ENCODE measurements around the gene CCDC102B.

DNA sequence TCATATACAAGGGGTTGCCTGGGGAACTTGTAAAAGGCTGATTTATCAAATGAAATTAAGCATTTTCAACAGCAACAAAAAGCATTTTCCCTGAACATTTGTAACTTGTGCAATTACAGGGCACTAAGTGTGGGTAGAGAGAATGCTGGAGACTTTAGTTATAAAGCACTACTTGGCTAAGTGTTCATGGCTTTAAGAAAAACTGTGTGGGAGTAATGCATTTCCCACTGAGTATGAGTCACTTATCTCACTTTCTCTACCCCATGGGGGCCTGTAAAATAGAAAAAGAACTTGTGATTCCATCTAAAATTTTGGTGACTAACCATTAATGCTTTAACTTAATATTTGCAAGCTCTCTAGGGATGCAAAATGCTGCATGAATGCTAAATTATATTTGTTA, 193.4 kb downstream of the CCDC102B start:
- TF ChIP-seq, protein P1, sequence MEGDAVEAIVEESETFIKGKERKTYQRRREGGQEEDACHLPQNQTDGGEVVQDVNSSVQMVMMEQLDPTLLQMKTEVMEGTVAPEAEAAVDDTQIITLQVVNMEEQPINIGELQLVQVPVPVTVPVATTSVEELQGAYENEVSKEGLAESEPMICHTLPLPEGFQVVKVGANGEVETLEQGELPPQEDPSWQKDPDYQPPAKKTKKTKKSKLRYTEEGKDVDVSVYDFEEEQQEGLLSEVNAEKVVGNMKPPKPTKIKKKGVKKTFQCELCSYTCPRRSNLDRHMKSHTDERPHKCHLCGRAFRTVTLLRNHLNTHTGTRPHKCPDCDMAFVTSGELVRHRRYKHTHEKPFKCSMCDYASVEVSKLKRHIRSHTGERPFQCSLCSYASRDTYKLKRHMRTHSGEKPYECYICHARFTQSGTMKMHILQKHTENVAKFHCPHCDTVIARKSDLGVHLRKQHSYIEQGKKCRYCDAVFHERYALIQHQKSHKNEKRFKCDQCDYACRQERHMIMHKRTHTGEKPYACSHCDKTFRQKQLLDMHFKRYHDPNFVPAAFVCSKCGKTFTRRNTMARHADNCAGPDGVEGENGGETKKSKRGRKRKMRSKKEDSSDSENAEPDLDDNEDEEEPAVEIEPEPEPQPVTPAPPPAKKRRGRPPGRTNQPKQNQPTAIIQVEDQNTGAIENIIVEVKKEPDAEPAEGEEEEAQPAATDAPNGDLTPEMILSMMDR (IDR thresholded peaks at IDR 0.05): no peak
- TF ChIP-seq POLR2A (IDR thresholded peaks at IDR 0.05): no peak

Measured in thyroid gland (tissue), 4 donors.